Right lobe of liver (tissue), 4 donors: ENCODE results near the gene APBB2.

ENCODE experiments used
- POLR2A ChIP-seq: fragments of 450-650 bp; IDR thresholded peaks from one replicate; pipeline ENCODE4 v1.6.1; 2017; ENCODE audit warnings: antibody characterized with exemption, mild to moderate bottlenecking
- TF ChIP-seq, protein P1 (sequence below), 4 donors: fragments of 200-600 bp in 3 of 4; fragments of 450-650 bp in 1 of 4; IDR thresholded peaks; one replicate each; pipeline versions ENCODE4 v1.5.1 to v1.8.0; 2016 to 2022; ENCODE audit warnings: antibody characterized with exemption in 4 of 4, mild to moderate bottlenecking in 2 of 4
- donor health status: DM: no; HTN: no; CAD: no.
- donor health status: DM: no; HTN: no; CAD: no.
- donor health status: DM: no; HTN: yes; CAD: no.

DNA sequence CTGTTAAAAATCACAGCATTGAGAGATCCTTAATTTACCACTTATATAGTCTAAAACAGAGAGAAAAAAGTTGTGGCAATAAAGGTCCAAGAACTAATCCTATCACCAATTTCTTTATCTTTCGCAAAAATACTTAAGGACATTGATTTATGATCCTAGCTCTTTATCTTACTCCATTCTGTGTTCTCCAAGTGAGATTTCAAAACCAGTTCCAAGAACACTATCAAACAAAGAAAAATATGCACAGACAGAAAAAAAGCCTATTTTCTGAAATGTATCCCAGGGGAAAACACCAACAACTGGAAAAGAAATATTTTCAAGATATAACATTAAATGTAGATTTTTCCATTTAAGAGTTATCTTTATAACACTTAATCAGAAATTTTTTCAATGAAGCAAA lies 172.8 kb downstream of the APBB2 start:
- TF ChIP-seq POLR2A: no peak
- TF ChIP-seq, protein P1, sequence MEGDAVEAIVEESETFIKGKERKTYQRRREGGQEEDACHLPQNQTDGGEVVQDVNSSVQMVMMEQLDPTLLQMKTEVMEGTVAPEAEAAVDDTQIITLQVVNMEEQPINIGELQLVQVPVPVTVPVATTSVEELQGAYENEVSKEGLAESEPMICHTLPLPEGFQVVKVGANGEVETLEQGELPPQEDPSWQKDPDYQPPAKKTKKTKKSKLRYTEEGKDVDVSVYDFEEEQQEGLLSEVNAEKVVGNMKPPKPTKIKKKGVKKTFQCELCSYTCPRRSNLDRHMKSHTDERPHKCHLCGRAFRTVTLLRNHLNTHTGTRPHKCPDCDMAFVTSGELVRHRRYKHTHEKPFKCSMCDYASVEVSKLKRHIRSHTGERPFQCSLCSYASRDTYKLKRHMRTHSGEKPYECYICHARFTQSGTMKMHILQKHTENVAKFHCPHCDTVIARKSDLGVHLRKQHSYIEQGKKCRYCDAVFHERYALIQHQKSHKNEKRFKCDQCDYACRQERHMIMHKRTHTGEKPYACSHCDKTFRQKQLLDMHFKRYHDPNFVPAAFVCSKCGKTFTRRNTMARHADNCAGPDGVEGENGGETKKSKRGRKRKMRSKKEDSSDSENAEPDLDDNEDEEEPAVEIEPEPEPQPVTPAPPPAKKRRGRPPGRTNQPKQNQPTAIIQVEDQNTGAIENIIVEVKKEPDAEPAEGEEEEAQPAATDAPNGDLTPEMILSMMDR (IDR thresholded peaks at IDR 0.05): no peak
